HepG2 (cell line): ENCODE results near the gene MBTD1. TPM values are rescaled to one million over a fixed set of nuclear protein-coding genes. Genes with fewer than 3 reads are reported as not detected.

Source experiments
- polyA plus RNA-seq, 8 experiments: library from polyadenylated mRNA; depleted of rRNA in 3 of 8; stranded (reverse) in 7 of 8; unstranded in 1 of 8; fragments of >200 nt; fragmentation: Illumina TruSeq in 4 of 8; extraction: Trizol in 4 of 8; gene quantifications; 2 replicates each; pipeline versions ENCODE4 v1.2.1 to v1.2.3, GENCODE V29; 2011 to 2016; ENCODE audit warnings: low read depth in 4 of 8, missing spikeins in 1 of 8, mixed read lengths in 1 of 8; ENCODE audit not compliant: insufficient read depth in 1 of 8
- total RNA-seq, 5 experiments: library from RNA; depleted of rRNA; stranded (reverse); fragments of >200 nt; fragmentation: Illumina TruSeq; extraction: Trizol; gene quantifications; 2 replicates each; pipeline ENCODE4 v1.2.3, GENCODE V29; 2016; ENCODE audit warnings: low read depth in 1 of 5

Gene MBTD1
- total and polyA plus RNA-seq, 2 of the 13 experiments (the other 11 are each of a cell fraction or from before 2014, with no cell fraction given): 20.9 TPM

Other genes starting within 250 kb of the MBTD1 start
- 78.6 and 84.0 TPM in 2 replicates for gene SPAG9, start 139.2 kb downstream of the MBTD1 start, total RNA-seq (2016; rRNA removed; fragmentation: Illumina TruSeq; extraction: Trizol)
- gene SPAG9, start 139.2 kb downstream of the MBTD1 start, polyA plus RNA-seq (2011; rRNA removed): 43.2 and 44.9 TPM in 2 replicates
- 516 and 689 TPM in 2 replicates for gene NME1, start 106.5 kb downstream of the MBTD1 start, total RNA-seq (2016; rRNA removed; fragmentation: Illumina TruSeq; extraction: Trizol)
- 195 and 295 TPM in 2 replicates for gene NME1, start 106.5 kb downstream of the MBTD1 start, polyA plus RNA-seq (2011; rRNA removed)
- gene NME2, start 93.6 kb downstream of the MBTD1 start, total RNA-seq (2016; rRNA removed; fragmentation: Illumina TruSeq; extraction: Trizol): 1,213 and 1,462 TPM in 2 replicates
- gene NME2, start 93.6 kb downstream of the MBTD1 start, polyA plus RNA-seq (2011; rRNA removed): 670 and 790 TPM in 2 replicates
- gene UTP18, start 497 bp upstream of the MBTD1 start, total RNA-seq (2016; rRNA removed; fragmentation: Illumina TruSeq; extraction: Trizol): 104 and 151 TPM in 2 replicates
- 23.8 and 35.2 TPM in 2 replicates for gene UTP18, start 497 bp upstream of the MBTD1 start, polyA plus RNA-seq (2011; rRNA removed)